Small intestine (tissue), 7 donors: ENCODE measurements around the gene SSC5D. TPM values are rescaled to one million over a fixed set of nuclear protein-coding genes. Genes with fewer than 3 reads are reported as not detected.
A peak's percentile ranks its signal among the peaks of the same experiment; 100 is the strongest.

Experiments used
- DNase-seq, 2 donors: peaks; one replicate each; pipeline versions ENCODE4 v3.0.0 to v3.0.0-alpha.2; 2013
- FAIRE-seq: peaks from 2 replicates; lab custom pipeline; 2012; peaks lifted over from hg19 to GRCh38; lab: Jason Lieb, UNC
- H3K27ac ChIP-seq, 3 donors: one replicate each; pipeline ENCODE4 v1.5.1; 2013; ENCODE audit warnings: low read length in 2 of 3, mild to moderate bottlenecking in 2 of 3, control low read depth in 1 of 3, inconsistent platforms in 1 of 3, low read depth in 1 of 3, moderate library complexity in 1 of 3
- H3K27me3 ChIP-seq, 3 donors: one replicate each; pipeline ENCODE4 v1.6.1; 2013; ENCODE audit warnings: low read length in 3 of 3, inconsistent platforms in 1 of 3; ENCODE audit not compliant: control insufficient read depth in 3 of 3, insufficient read depth in 3 of 3
- H3K36me3 ChIP-seq, 3 donors: one replicate each; pipeline ENCODE4 v1.6.1; 2013; ENCODE audit warnings: low read length in 3 of 3, inconsistent platforms in 1 of 3, low read depth in 1 of 3, mild to moderate bottlenecking in 1 of 3, moderate library complexity in 1 of 3; ENCODE audit not compliant: control insufficient read depth in 3 of 3, insufficient read depth in 2 of 3
- H3K4me1 ChIP-seq, 3 donors: one replicate each; pipeline ENCODE4 v1.6.1; 2013; ENCODE audit warnings: low read length in 2 of 3, inconsistent platforms in 1 of 3, low read depth in 1 of 3, mild to moderate bottlenecking in 1 of 3, moderate library complexity in 1 of 3; ENCODE audit not compliant: control insufficient read depth in 3 of 3, insufficient read depth in 2 of 3
- H3K4me3 ChIP-seq, 3 donors: one replicate each; pipeline ENCODE4 v1.5.1; 2013; ENCODE audit warnings: low read length in 3 of 3, control low read depth in 1 of 3, inconsistent platforms in 1 of 3, low read depth in 1 of 3, mild to moderate bottlenecking in 1 of 3, moderate library complexity in 1 of 3
- H3K9me3 ChIP-seq, 2 donors: one replicate each; pipeline ENCODE4 v1.6.1; 2013; ENCODE audit warnings: low read depth in 1 of 2, low read length in 1 of 2; ENCODE audit not compliant: control insufficient read depth in 2 of 2, insufficient read depth in 1 of 2
- WGBS, 3 donors: extraction: QIAGEN DNeasy Blood & Tissue Kit; methylation state at CpG; one replicate each; pipeline ENCODE4 v1.1.7; 2013; 5-methylcytosine and 5-hydroxymethylcytosine counted together
- polyA plus RNA-seq, 4 donors: library from polyadenylated mRNA; stranded (reverse) in 3 of 4; unstranded in 1 of 4; fragments of 200-250 nt in 3 of 4; fragments of 120-200 nt in 1 of 4; gene quantifications; one replicate each; pipeline versions ENCODE4 v1.2.1 to v1.2.3, GENCODE V29; 2013
- donor health status: healthy with polysubstance abuse.
- donor health status: control.
- donor health status: control.
- donor health status: Bipolar disorder and iron deficiency.
- donor health status: healthy.

Gene SSC5D
- polyA plus RNA-seq, 4 donors, result 0.49 to 2.2 (median 0.54) TPM; not detected in 1

GRCh38 chr19:55459551-55459949 lies 28.7 kb upstream of the SSC5D start:
- no peak for FAIRE-seq
- WGBS, 3 donors, result 64 to 79% (median 77%) methylated on average over 8 of the region's 8 CpGs
- Histone ChIP-seq H3K27me3 (peaks cover 0 to 10% (median 0%) of the 10 kb centered on the region in 3 donors), H3K27ac (peak overlapping the region in 1 of 3 donors; percentile 90), H3K36me3 (peaks cover 0 to 23% (median 0%) of the 10 kb centered on the region in 3 donors), H3K4me3 (no peak overlapping the region), H3K9me3 (no peaks in the 10 kb centered on the region), H3K4me1 (peaks cover 0 to 23% (median 2%) of the 10 kb centered on the region in 3 donors)
- DNase-seq, result no peak

GRCh38 chr19:55459950-55460657 lies 28.1 kb upstream of the SSC5D start:
- Histone ChIP-seq H3K4me1 (peaks cover 0 to 23% (median 2%) of the 10 kb centered on the region in 3 donors), H3K27ac (peak overlapping the region in 2 of 3 donors; percentile 90 to 96), H3K9me3 (no peaks in the 10 kb centered on the region), H3K27me3 (peaks cover 0 to 10% (median 0%) of the 10 kb centered on the region in 3 donors), H3K36me3 (peaks cover 0 to 19% (median 0%) of the 10 kb centered on the region in 3 donors), H3K4me3 (peak overlapping the region in 1 of 3 donors; percentile 74)
- DNase-seq (peak; percentile 30 to 65), FAIRE-seq (no peak)
- 20 to 31% (median 30%) methylated on average over 16 of the region's 16 CpGs for WGBS, 3 donors

- Histone ChIP-seq H3K27me3 (peaks cover 0 to 11% (median 0%) of the 10 kb centered on the region in 3 donors), H3K4me3 (peak overlapping the region; percentile 73 to 80 (median 74)), H3K36me3 (peaks cover 0 to 13% (median 0%) of the 10 kb centered on the region in 3 donors), H3K4me1 (peaks cover 0 to 23% (median 2%) of the 10 kb centered on the region in 3 donors), H3K9me3 (no peaks in the 10 kb centered on the region), H3K27ac (peak overlapping the region; percentile 69 to 96 (median 90))
- 4 to 12% (median 10%) methylated on average over 24 of the region's 24 CpGs for WGBS, 3 donors
- FAIRE-seq (no peak), DNase-seq (peak; percentile 59 to 76)
These were observed 27.5 kb upstream of the SSC5D start for GRCh38 chr19:55460670-55461258.

- 1 to 2% (median 1%) methylated on average over 48 to 54 of the region's 54 CpGs for WGBS, 3 donors
- Histone ChIP-seq H3K27ac (peak within 1 kb of the TSS; percentile 69 to 96 (median 90)), H3K9me3 (no peaks in the 10 kb centered on the region), H3K4me3 (peak within 1 kb of the TSS; percentile 73 to 80 (median 74)), H3K36me3 (peaks cover 0 to 7% (median 0%) of the 10 kb centered on the region in 3 donors), H3K4me1 (peaks cover 0 to 23% (median 2%) of the 10 kb centered on the region in 3 donors), H3K27me3 (peaks cover 0 to 12% (median 0%) of the 10 kb centered on the region in 3 donors)
- DNase-seq (peak; percentile 100), FAIRE-seq (peak; percentile 74)
These were observed 26.8 kb upstream of the SSC5D start, which contains the start of gene ISOC2 for GRCh38 chr19:55461259-55461973. Gene ISOC2 (minus strand): TSS chr19:55461642. CDS start chr19:55456486, 5,156 bp downstream.

GRCh38 chr19:55461974-55462626 lies 26.1 kb upstream of the SSC5D start:
- DNase-seq, result peak in 1 of 2 donors; percentile 46
- Histone ChIP-seq H3K4me3 (peak overlapping the region; percentile 51 to 58 (median 51)), H3K27ac (peak overlapping the region; percentile 12 to 87 (median 42)), H3K27me3 (peaks cover 0 to 12% (median 0%) of the 10 kb centered on the region in 3 donors), H3K9me3 (no peaks in the 10 kb centered on the region), H3K36me3 (peaks cover 0 to 3% (median 0%) of the 10 kb centered on the region in 3 donors), H3K4me1 (peaks cover 0 to 23% (median 2%) of the 10 kb centered on the region in 3 donors)
- WGBS, 3 donors, result 9 to 12% (median 9%) methylated on average over 22 to 27 of the region's 27 CpGs
- FAIRE-seq, result no peak

- Histone ChIP-seq H3K4me1 (peaks cover 0 to 25% (median 2%) of the 10 kb centered on the region in 3 donors), H3K4me3 (no peak overlapping the region), H3K27ac (no peak overlapping the region), H3K9me3 (no peaks in the 10 kb centered on the region), H3K27me3 (peaks cover 0 to 12% (median 0%) of the 10 kb centered on the region in 3 donors), H3K36me3 (peaks cover 0 to 3% (median 0%) of the 10 kb centered on the region in 3 donors)
- FAIRE-seq (no peak), DNase-seq (no peak)
- 79 to 86% (median 80%) methylated on average over 11 of the region's 11 CpGs for WGBS, 3 donors
These were observed 25.5 kb upstream of the SSC5D start for GRCh38 chr19:55462722-55463121.

GRCh38 chr19:55463583-55464031 lies 24.6 kb upstream of the SSC5D start:
- Histone ChIP-seq H3K27ac (no peak overlapping the region), H3K4me3 (no peak overlapping the region), H3K36me3 (no peaks in the 10 kb centered on the region), H3K27me3 (peaks cover 0 to 12% (median 0%) of the 10 kb centered on the region in 3 donors), H3K4me1 (peaks cover 0 to 30% (median 2%) of the 10 kb centered on the region in 3 donors), H3K9me3 (no peaks in the 10 kb centered on the region)
- FAIRE-seq, result no peak
- DNase-seq, result no peak
- 72 to 78% (median 75%) methylated on average over 15 of the region's 15 CpGs for WGBS, 3 donors
